CD4-positive, alpha-beta T cell (primary cell): ENCODE data around the gene RDH14. TPM values are rescaled to one million over a fixed set of nuclear protein-coding genes. Genes with fewer than 3 reads are reported as not detected.

ENCODE experiments used
- ATAC-seq: fragments of 200-7000 bp; cut with Tn5 transposase; one replicate; pipeline ENCODE4 v1.10.0; 2022; ENCODE audit warnings: mild to moderate bottlenecking; ENCODE audit not compliant: poor library complexity
- CTCF ChIA-PET: fragments of 350-600 bp; sonication (Branson Sonifier 250); formaldehyde crosslinking; loops from one replicate; lab custom pipeline; 2021; ENCODE audit warnings: antibody characterized with exemption, inconsistent platforms; lab: Charles Lee
- POLR2A ChIA-PET: fragments of 350-600 bp; sonication (Branson Sonifier 250); formaldehyde crosslinking; loops from one replicate; lab custom pipeline; 2021; ENCODE audit warnings: antibody characterized with exemption, inconsistent platforms; lab: Charles Lee
- DNase-seq, 14 experiments: peaks; one replicate each; pipeline ENCODE4 v3.0.0-alpha.2; 2013 to 2020; ENCODE audit warnings: mixed read lengths in 2 of 14
- H3K27ac ChIP-seq, 2 donors: one replicate each; pipeline versions ENCODE4 v1.5.1 to v1.7.0; 2013; ENCODE audit warnings: low read length in 2 of 2, low read depth in 1 of 2, mild to moderate bottlenecking in 1 of 2
- H3K27me3 ChIP-seq, 2 experiments: 1 replicate in 1 of 2; 2 replicates in 1 of 2; pipeline versions ENCODE4 v1.6.1 to v1.7.0; 2013; ENCODE audit warnings: low read length in 2 of 2, control low read depth in 1 of 2, mild to moderate bottlenecking in 1 of 2, moderate library complexity in 1 of 2; ENCODE audit not compliant: insufficient read depth in 2 of 2, control insufficient read depth in 1 of 2
- H3K36me3 ChIP-seq: one replicate; pipeline ENCODE4 v1.6.1; 2013; ENCODE audit warnings: low read length, control low read depth; ENCODE audit not compliant: insufficient read depth
- H3K4me1 ChIP-seq: one replicate; pipeline ENCODE4 v1.6.1; 2013; ENCODE audit warnings: low read length, control low read depth; ENCODE audit not compliant: insufficient read depth
- H3K4me3 ChIP-seq: one replicate; pipeline ENCODE4 v1.5.1; 2013; ENCODE audit warnings: mild to moderate bottlenecking, low read length, moderate library complexity
- H3K9me3 ChIP-seq, 2 experiments: 1 replicate in 1 of 2; 2 replicates in 1 of 2; pipeline versions ENCODE4 v1.6.1 to v1.7.0; 2013; ENCODE audit warnings: low read length in 2 of 2, mild to moderate bottlenecking in 2 of 2, control low read depth in 1 of 2, moderate library complexity in 1 of 2; ENCODE audit not compliant: control insufficient read depth in 1 of 2, insufficient read depth in 1 of 2
- H3K27ac Mint-ChIP-seq: one replicate; pipeline ENCODE4 v1.8.0; 2020; ENCODE audit warnings: mixed read lengths
- H3K27me3 Mint-ChIP-seq: one replicate; pipeline ENCODE4 v1.8.0; 2021; ENCODE audit warnings: mixed read lengths
- H3K36me3 Mint-ChIP-seq: one replicate; pipeline ENCODE4 v1.8.0; 2021; ENCODE audit warnings: low read depth, mixed read lengths
- H3K4me1 Mint-ChIP-seq: one replicate; pipeline ENCODE4 v1.8.0; 2021; ENCODE audit warnings: low read depth, mixed read lengths
- H3K4me3 Mint-ChIP-seq: one replicate; pipeline ENCODE4 v1.8.0; 2020; ENCODE audit warnings: mild to moderate bottlenecking, mixed read lengths
- H3K9me3 Mint-ChIP-seq: one replicate; pipeline ENCODE4 v1.8.0; 2020; ENCODE audit warnings: mixed read lengths
- CTCF ChIP-seq: fragments of 200-600 bp; IDR thresholded peaks from one replicate; pipeline ENCODE4 v1.8.0; 2022; ENCODE audit warnings: antibody characterized with exemption, mild to moderate bottlenecking
- intact Hi-C, 2 experiments: fragments of 100-400 bp; cut with DNase I in 1 of 2; cut with micrococcal nuclease in 1 of 2; formaldehyde crosslinking; loops; one replicate each; pipeline versions ENCODE4 v1.15.1 to v1.9.0; 2023 to 2025; cut with DNase I, micrococcal nuclease
- total RNA-seq, 174 experiments: library from RNA in 2 of 174; stranded (reverse) in 2 of 174; gene quantifications; one replicate each; pipeline ENCODE4 v1.2.3 and lab custom pipeline; 2021 to 2026

RDH14 gene
- total RNA-seq, 2 experiments from 2014 or later, result 11.4 to 12.7 TPM

- POLR2A ChIA-PET, result no interaction called here
- Histone ChIP-seq H3K27ac (no peak overlapping the region), H3K27me3 (no peaks in the 10 kb centered on the region), H3K9me3 (no peaks in the 10 kb centered on the region), H3K4me1 (no peaks in the 10 kb centered on the region), H3K36me3 (no peaks in the 10 kb centered on the region), H3K4me3 (no peak overlapping the region)
- Mint-ChIP-seq H3K4me3 (no peak overlapping the region), H3K27me3 (no peaks in the 10 kb centered on the region), H3K9me3 (no peaks in the 10 kb centered on the region), H3K27ac (no peak overlapping the region), H3K36me3 (no peaks in the 10 kb centered on the region), H3K4me1 (no peaks in the 10 kb centered on the region)
- no peak for TF ChIP-seq CTCF
- ATAC-seq, result no peak
- DNase-seq, result no peak
- intact Hi-C loops, result loop anchor here in 1 of 2 experiments (10.0 kb wide), 2 partner anchors 217 to 1567 kb away; no protein-coding TSS in a partner anchor
- CTCF ChIA-PET, result no interaction called here
These were observed 32.6 kb downstream of the RDH14 start for GRCh38 chr2:18527822-18528221.

- no peak overlapping the region for H3K4me3 ChIP-seq
- Mint-ChIP-seq H3K4me1 (no peaks in the 10 kb centered on the region), H3K27me3 (no peaks in the 10 kb centered on the region), H3K27ac (no peak overlapping the region), H3K4me3 (no peak overlapping the region), H3K9me3 (no peaks in the 10 kb centered on the region), H3K36me3 (no peaks in the 10 kb centered on the region)
- H3K27ac ChIP-seq, result no peak overlapping the region
- ChIA-PET POLR2A (no interaction called here), CTCF (no interaction called here)
- no peak for ATAC-seq
- no peaks in the 10 kb centered on the region for H3K27me3 ChIP-seq
- intact Hi-C loops, result loop anchor here in 1 of 2 experiments (10.0 kb wide), 2 partner anchors 217 to 1567 kb away; no protein-coding TSS in a partner anchor
- H3K4me1 ChIP-seq, result no peaks in the 10 kb centered on the region
- no peaks in the 10 kb centered on the region for H3K36me3 ChIP-seq
- no peak for DNase-seq
- TF ChIP-seq CTCF, result no peak
- H3K9me3 ChIP-seq, result no peaks in the 10 kb centered on the region
These were observed 33.1 kb downstream of the RDH14 start for GRCh38 chr2:18527326-18527725.

- Mint-ChIP-seq H3K4me3 (no peak overlapping the region), H3K27me3 (no peaks in the 10 kb centered on the region), H3K36me3 (no peaks in the 10 kb centered on the region), H3K4me1 (no peaks in the 10 kb centered on the region), H3K27ac (no peak overlapping the region), H3K9me3 (no peaks in the 10 kb centered on the region)
- TF ChIP-seq CTCF, result no peak
- Histone ChIP-seq H3K4me3 (no peak overlapping the region), H3K27ac (no peak overlapping the region), H3K36me3 (no peaks in the 10 kb centered on the region), H3K9me3 (no peaks in the 10 kb centered on the region), H3K4me1 (no peaks in the 10 kb centered on the region), H3K27me3 (no peaks in the 10 kb centered on the region)
- ChIA-PET CTCF (no interaction called here), POLR2A (no interaction called here)
- intact Hi-C loops, result loop anchor here in 1 of 2 experiments (10.0 kb wide), 2 partner anchors 218 to 1568 kb away; no protein-coding TSS in a partner anchor
- DNase-seq (no peak), ATAC-seq (no peak)
These were observed 34.0 kb downstream of the RDH14 start for GRCh38 chr2:18526429-18526828.
